PC-3 (cell line): ENCODE results near the gene DOK3. TPM values are rescaled to one million over a fixed set of nuclear protein-coding genes. Genes with fewer than 3 reads are reported as not detected.

Experiments used
- ATAC-seq: fragments of 200-7000 bp; cut with Tn5 transposase; 2 replicates; pipeline ENCODE4 v1.9.1; 2020; ENCODE audit warnings: mild to moderate bottlenecking, moderate library complexity
- BruUV-seq: library from RNA; stranded (reverse); fragments of 400-500 nt; replicated peaks from 2 replicates; lab custom pipeline; 2021; lab: Mats Ljungman, UMichigan
- CTCF ChIA-PET: fragments of 300-600 bp; sonication (Branson Sonifier 250); formaldehyde crosslinking; loops from one replicate; lab custom pipeline; 2022; ENCODE audit warnings: antibody characterized with exemption; lab: Charles Lee
- POLR2A ChIA-PET: fragments of 300-600 bp; sonication (Branson Sonifier 250); formaldehyde crosslinking; loops from one replicate; lab custom pipeline; 2022; ENCODE audit warnings: antibody characterized with exemption; ENCODE audit not compliant: unreplicated experiment; lab: Charles Lee
- DNase-seq: peaks from one replicate; pipeline ENCODE4 v3.0.0-alpha.2; 2015
- H2AFZ ChIP-seq: fragments of 300-600 bp; sonication (generic); 2 replicates; pipeline ENCODE4 v1.6.0; 2016; ENCODE audit warnings: antibody characterized with exemption, low read length
- H3F3A ChIP-seq: fragments of 300-600 bp; sonication (generic); one replicate; pipeline ENCODE4 v1.6.0; 2017; ENCODE audit warnings: antibody characterized with exemption, low read length, control low read depth, mild to moderate bottlenecking; ENCODE audit not compliant: unreplicated experiment
- H3K27ac ChIP-seq: fragments of 300-600 bp; sonication (generic); 2 replicates; pipeline ENCODE4 v1.5.1; 2016; ENCODE audit warnings: mild to moderate bottlenecking, low read length
- H3K27me3 ChIP-seq: fragments of 300-600 bp; sonication (generic); 2 replicates; pipeline ENCODE4 v1.6.1; 2016; ENCODE audit warnings: low read length, mixed read lengths
- H3K36me3 ChIP-seq: fragments of 300-600 bp; sonication (generic); 2 replicates; pipeline ENCODE4 v1.6.1; 2016; ENCODE audit warnings: low read depth, mixed run types, low read length, mixed read lengths
- H3K4me1 ChIP-seq: fragments of 300-600 bp; sonication (generic); 2 replicates; pipeline ENCODE4 v1.5.1; 2016; ENCODE audit warnings: low read length; ENCODE audit not compliant: insufficient read depth
- H3K4me2 ChIP-seq: fragments of 300-600 bp; sonication (generic); 2 replicates; pipeline ENCODE4 v1.6.0; 2016; ENCODE audit warnings: low read length
- H3K4me3 ChIP-seq: fragments of 300-600 bp; sonication (generic); 2 replicates; pipeline ENCODE4 v1.5.1; 2016; ENCODE audit warnings: mild to moderate bottlenecking, low read length, mixed read lengths
- H3K79me2 ChIP-seq: fragments of 300-600 bp; sonication (generic); 2 replicates; pipeline ENCODE4 v1.6.1; 2017; ENCODE audit warnings: low read length, mixed read lengths
- H3K9ac ChIP-seq: fragments of 300-600 bp; sonication (generic); 2 replicates; pipeline ENCODE4 v1.6.0; 2016; ENCODE audit warnings: mild to moderate bottlenecking, low read length
- H3K9me2 ChIP-seq: fragments of 300-600 bp; sonication (generic); replicated peaks from 2 replicates; pipeline ENCODE4 v1.6.1; 2016; ENCODE audit warnings: mixed run types, low read length, mixed read lengths
- H3K9me3 ChIP-seq: fragments of 300-600 bp; sonication (generic); 2 replicates; pipeline ENCODE4 v1.6.1; 2016; ENCODE audit warnings: low read length, mixed read lengths
- H4K20me1 ChIP-seq: fragments of 300-600 bp; sonication (generic); 2 replicates; pipeline ENCODE4 v1.6.1; 2016; ENCODE audit warnings: low read length, mixed read lengths
- CTCF ChIP-seq: fragments of 300-600 bp; sonication (generic); conservative IDR thresholded peaks from 2 replicates; pipeline ENCODE4 v1.5.1; 2017; ENCODE audit warnings: antibody characterized with exemption, low read depth, mild to moderate bottlenecking, low read length
- EZH2 ChIP-seq: fragments of 300-600 bp; sonication (generic); IDR thresholded peaks from one replicate; pipeline ENCODE4 v1.6.1; 2017; ENCODE audit warnings: antibody characterized with exemption, mild to moderate bottlenecking, low read length; ENCODE audit not compliant: unreplicated experiment
- EZH2phosphoT487 ChIP-seq: fragments of 300-600 bp; sonication (generic); IDR thresholded peaks from 2 replicates; pipeline ENCODE4 v1.6.1; 2018; ENCODE audit warnings: mild to moderate bottlenecking, antibody characterized with exemption, low read length, borderline replicate concordance
- intact Hi-C: fragments of 100-400 bp; cut with micrococcal nuclease; formaldehyde crosslinking; loops from 2 replicates; pipeline ENCODE4 v1.9.0; 2023
- total RNA-seq: library from RNA; depleted of rRNA; stranded (reverse); fragments of >200 nt; gene quantifications from 2 replicates; pipeline ENCODE4 v1.2.3, GENCODE V29; 2014

DOK3 gene
- total RNA-seq, 1 experiment from 2014 or later: 6.2 TPM

- Histone ChIP-seq H3K4me3 (no peak overlapping the region), H3K36me3 (peaks cover 56% of the 10 kb centered on the region), H3F3A (no peaks in the 10 kb centered on the region), H3K27ac (no peak overlapping the region), H3K9me2 (no peaks in the 10 kb centered on the region), H3K27me3 (no peaks in the 10 kb centered on the region), H3K9me3 (no peaks in the 10 kb centered on the region), H3K9ac (no peak overlapping the region), H3K4me2 (no peak overlapping the region), H3K4me1 (peaks cover 13% of the 10 kb centered on the region), H2AFZ (no peak overlapping the region), H3K79me2 (peaks cover 21% of the 10 kb centered on the region), H4K20me1 (no peaks in the 10 kb centered on the region)
- no peak for DNase-seq
- no TSS peak for BruUV-seq
- TF ChIP-seq EZH2phosphoT487: no peak
- no peak for TF ChIP-seq EZH2
- TF ChIP-seq CTCF: no peak
- intact Hi-C loops: no loop called here
- POLR2A ChIA-PET: no interaction called here
- ATAC-seq: no peak
- CTCF ChIA-PET: no interaction called here
Observed at GRCh38 chr5:177489119-177489716, 20.4 kb downstream of the DOK3 start.

GRCh38 chr5:177487975-177488374 lies 21.7 kb downstream of the DOK3 start:
- no peaks in the 10 kb centered on the region for H4K20me1 ChIP-seq
- H3K36me3 ChIP-seq: peaks cover 49% of the 10 kb centered on the region
- POLR2A ChIA-PET: no interaction called here
- no peak for ATAC-seq
- no peak overlapping the region for H3K9ac ChIP-seq
- intact Hi-C loops: no loop called here
- CTCF ChIA-PET: no interaction called here
- H3K9me3 ChIP-seq: no peaks in the 10 kb centered on the region
- H3K27me3 ChIP-seq: no peaks in the 10 kb centered on the region
- H3K9me2 ChIP-seq: no peaks in the 10 kb centered on the region
- no peak overlapping the region for H2AFZ ChIP-seq
- DNase-seq: no peak
- no TSS peak for BruUV-seq
- no peak overlapping the region for H3K4me3 ChIP-seq
- H3K27ac ChIP-seq: no peak overlapping the region
- TF ChIP-seq EZH2: no peak
- TF ChIP-seq CTCF: peak; percentile 33
- no peak for TF ChIP-seq EZH2phosphoT487
- H3F3A ChIP-seq: no peaks in the 10 kb centered on the region
- H3K4me1 ChIP-seq: 0 out of 2 replicates have a peak, but pooled peaks cover under 1% of the 10 kb centered on the region
- peaks cover 9% of the 10 kb centered on the region for H3K79me2 ChIP-seq
- H3K4me2 ChIP-seq: no peak overlapping the region

GRCh38 chr5:177487144-177487543 lies 22.5 kb downstream of the DOK3 start:
- no peaks in the 10 kb centered on the region for H3K27me3 ChIP-seq
- BruUV-seq: no TSS peak
- no peak overlapping the region for H3K27ac ChIP-seq
- ChIA-PET CTCF (no interaction called here), POLR2A (no interaction called here)
- TF ChIP-seq EZH2: no peak
- TF ChIP-seq CTCF: no peak
- no peak for TF ChIP-seq EZH2phosphoT487
- no peak overlapping the region for H3K9ac ChIP-seq
- H3K9me3 ChIP-seq: no peaks in the 10 kb centered on the region
- H4K20me1 ChIP-seq: no peaks in the 10 kb centered on the region
- DNase-seq (no peak), ATAC-seq (no peak)
- no peak overlapping the region for H2AFZ ChIP-seq
- H3K4me2 ChIP-seq: no peak overlapping the region
- intact Hi-C loops: no loop called here
- no peaks in the 10 kb centered on the region for H3K4me1 ChIP-seq
- H3K79me2 ChIP-seq: peaks cover 1% of the 10 kb centered on the region; the same call in 1 of the 2 replicates
- H3K4me3 ChIP-seq: no peak overlapping the region
- peaks cover 41% of the 10 kb centered on the region for H3K36me3 ChIP-seq
- H3F3A ChIP-seq: peaks cover 3% of the 10 kb centered on the region
- H3K9me2 ChIP-seq: no peaks in the 10 kb centered on the region
